ENCODE results near the gene MEGF11.

MEGF11 gene

DNA sequence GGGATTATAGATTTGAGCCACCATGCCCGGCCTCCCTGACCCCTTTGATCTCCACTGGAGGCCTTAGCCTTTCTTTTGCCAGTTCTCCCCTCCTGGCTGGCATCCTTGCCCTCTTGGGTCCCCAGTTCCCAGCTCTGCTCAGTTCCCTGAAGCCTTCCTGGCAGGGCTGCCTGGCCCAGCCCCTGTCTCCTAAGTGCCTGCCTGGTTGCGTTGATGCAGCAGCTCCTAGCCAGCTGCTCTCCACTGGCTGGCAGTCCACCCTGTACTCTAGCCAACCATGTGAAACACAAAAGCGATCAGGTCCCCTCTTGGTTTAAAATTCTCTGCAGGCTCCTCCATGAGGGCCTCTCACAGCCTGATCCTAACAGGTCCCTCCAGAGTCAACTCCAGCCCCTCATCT, 199.6 kb downstream of the MEGF11 start:
- DNase-seq (ENCODE audit: low read depth) = no peak

DNA sequence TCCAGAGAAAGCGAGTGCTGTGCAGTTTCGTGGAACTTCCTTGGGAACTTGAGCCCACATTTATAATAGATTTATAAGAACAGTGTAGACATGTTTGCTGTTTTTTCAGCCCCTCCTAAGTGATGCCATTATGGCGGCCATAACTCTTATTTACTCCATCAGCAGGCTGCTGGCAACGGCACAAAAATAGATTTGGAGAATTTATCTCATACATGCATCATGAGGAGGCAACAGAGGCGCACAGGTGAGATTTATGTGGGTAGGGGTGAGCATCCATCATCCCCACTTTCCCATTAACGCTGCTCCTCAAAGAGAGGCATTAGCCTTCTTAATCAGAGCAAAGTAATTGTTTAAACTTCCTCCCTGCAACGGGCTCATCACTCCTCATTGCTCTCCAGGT, 201.7 kb downstream of the MEGF11 start:
- no peak for DNase-seq (ENCODE audit: low read depth)

DNA sequence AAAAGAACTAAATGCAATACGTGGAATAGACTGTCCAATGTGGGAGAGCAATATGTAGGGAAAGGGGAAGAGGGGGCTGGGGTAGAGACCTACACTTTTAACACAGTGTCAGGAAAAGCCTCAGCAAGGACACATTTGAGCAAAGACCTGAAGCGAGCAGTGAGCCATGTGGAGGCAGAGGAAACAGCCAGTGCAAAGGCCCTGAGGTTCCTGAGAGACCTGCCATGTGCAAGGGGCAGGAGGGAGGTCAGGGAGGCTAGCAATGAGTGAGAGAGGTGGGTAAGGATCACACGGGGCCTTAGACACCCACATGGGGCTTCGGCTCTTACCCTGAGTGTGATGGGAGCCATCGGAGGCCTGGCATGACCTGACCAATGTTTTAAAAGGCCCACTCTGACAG, 203.3 kb downstream of the MEGF11 start:
- DNase-seq (ENCODE audit: low read depth) = no peak

DNA sequence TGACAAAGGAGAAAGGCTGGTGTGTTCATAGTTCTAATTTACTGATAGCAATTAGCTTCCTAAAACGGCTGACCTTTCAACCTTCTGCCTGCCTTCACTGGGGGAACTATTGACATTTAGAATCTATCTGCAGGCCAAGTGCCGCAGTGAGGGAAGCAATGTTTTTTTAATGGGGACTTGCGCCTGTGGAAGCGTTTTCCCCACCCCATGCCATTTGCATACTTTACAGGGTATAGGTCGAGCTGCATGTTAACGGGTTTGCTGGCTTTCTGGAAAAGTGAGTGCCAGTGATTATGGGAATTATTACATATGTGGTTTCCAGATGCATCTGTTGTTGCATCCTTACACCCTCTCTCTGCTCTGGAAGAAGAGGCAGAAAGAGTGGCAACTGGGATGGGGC, 204.2 kb downstream of the MEGF11 start:
- no peak for DNase-seq (ENCODE audit: low read depth)

DNA sequence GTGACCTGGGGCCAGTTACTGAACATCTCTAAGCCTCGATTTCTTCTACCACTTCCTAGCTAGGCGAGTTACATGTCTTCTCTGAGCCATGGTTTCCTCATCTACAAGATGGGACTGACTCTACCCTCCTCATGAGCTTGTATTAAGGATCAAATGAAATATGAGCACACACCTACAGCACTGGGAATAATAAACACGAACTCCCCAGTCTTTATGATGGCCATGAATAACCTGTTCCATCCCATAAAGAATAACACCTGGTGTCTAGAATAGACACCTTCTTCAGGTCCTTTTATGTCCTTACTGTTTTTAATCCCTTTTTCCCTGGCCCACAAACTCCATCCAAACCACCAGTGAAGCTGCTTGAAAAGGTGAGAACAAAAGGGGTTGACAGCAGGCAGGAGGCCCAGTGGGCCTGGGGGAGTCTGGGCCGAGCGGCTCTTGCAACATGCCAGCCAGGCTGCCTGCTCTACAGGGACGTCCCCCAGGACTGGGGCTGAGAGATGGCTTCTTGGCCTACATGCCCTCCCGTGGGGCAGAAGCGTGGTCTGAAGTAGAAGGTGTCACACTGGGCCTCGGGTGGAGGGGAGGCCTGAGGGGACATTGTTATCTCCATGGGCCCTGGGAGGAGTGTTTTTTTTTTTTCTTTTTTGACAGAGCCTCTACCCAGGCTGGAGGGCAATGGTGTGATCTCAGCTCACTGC, 206.1 kb downstream of the MEGF11 start:
- DNase-seq (ENCODE audit: low read depth) = no peak

DNA sequence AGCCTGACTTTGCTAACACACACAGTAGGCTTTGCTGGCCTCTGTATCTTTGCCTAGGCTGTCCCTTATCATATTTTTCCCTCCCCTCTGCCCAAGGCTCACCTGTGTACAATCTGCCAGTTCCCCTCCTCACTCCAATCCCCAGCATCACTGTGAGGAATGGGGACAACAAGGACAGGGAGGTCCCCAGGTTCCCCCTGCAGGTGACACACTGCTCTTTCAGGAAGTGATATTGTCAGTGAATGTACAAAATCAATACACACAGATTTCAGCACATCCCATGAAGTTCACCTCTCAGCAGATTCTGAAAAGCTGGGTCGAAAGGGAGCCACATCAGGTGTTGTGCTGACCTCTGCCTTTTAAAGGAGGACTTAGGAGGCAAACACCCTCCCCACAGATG, 206.8 kb downstream of the MEGF11 start:
- DNase-seq (ENCODE audit: low read depth) = no peak

DNA sequence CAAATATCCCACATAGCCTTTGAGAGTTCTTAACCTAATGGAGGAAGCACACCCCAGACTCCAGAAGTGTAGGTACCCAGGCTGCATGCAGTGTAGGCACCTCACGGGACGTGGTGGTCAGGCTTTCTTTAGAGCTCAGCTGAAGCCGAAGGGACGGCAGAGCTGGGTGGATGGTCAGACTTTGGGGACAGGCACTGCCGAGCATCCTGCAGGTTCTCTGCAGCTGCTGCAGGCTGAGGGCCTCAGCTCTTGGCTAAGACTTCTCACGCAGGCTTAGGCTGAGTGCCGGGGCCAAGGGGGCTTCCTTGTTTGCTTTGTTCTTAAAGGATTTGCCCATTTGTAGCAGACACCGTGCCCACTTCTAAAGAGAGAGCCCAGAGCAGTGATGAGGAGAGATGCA, 207.2 kb downstream of the MEGF11 start:
- DNase-seq (ENCODE audit: low read depth) = no peak

DNA sequence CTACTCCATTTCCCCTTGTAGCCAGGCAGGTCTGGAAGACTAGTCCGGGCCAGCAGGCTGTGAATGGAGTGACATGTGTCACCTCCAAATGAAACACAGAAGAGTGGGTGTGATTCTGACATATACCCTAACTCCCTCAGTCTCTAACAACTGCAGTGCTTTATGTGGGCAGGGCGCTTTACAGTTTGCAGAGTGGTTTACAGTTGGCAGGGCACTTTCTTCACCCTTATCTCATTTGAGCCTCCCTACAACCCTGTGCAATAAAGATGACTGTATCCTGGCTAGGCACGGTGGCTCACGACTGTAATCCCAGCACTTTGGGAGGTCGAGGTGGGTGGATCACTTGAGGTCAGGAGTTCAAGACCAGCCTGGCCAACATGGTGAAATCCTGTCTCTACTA, 208.0 kb downstream of the MEGF11 start:
- no peak for DNase-seq (ENCODE audit: low read depth)

DNA sequence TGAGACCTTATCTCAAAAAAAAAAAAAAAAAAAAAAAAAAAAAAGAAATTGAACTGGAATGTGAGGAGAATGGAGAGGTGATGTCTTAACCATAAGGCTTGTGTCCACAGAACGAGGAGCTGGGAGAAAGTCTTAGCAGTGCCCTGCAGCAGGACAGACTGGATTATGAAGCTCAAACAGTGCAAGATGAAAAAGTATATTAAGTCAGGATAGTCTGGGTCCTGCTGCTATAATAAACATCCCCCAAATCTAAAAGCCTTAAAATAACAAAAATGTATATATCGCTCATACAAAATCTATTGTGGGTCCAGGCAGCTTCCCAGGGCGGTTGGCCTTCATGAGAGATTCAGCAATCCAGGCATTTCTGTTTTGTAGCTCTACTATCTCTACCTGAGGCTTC, 208.7 kb downstream of the MEGF11 start:
- no peak for DNase-seq (ENCODE audit: low read depth)

DNA sequence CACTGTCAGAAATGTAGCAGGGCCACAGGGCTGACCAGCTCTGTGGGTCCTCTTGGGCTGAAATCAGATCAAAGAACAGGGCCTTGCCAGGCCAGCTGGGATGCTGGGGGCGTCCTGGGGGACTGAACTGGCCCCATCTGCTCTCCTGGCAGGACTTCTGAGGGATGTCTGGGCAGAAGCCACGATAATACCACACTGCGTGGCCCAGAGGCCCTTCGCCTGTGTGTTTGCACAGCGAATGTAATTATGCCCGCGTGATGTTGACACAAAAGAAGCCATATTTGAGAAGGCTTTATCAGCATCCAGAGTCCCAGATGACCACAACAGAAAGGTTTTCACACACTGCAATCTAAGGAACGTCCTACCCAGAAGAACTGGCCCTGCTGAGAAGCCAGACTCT, 210.3 kb downstream of the MEGF11 start:
- DNase-seq (ENCODE audit: low read depth) = no peak

DNA sequence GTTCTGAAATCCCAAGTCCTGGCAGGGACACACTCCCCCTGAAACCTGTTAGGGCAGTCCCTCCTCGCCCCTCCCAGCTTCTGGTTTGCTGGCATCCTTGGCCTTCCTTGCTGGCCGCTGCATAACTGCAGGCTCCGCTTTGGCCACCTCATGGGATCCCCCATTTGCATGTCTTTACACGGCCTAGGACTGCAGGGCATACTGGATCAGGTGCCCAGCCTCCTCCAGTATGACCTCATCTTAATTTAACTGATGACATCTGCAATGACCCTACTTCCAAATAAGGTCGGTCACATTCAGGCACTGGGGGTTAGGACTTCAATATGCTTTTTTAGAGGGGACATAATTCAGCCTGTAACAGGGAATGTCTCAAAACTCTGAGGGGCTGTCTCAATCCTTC, 210.9 kb downstream of the MEGF11 start:
- no peak for DNase-seq (ENCODE audit: low read depth)

DNA sequence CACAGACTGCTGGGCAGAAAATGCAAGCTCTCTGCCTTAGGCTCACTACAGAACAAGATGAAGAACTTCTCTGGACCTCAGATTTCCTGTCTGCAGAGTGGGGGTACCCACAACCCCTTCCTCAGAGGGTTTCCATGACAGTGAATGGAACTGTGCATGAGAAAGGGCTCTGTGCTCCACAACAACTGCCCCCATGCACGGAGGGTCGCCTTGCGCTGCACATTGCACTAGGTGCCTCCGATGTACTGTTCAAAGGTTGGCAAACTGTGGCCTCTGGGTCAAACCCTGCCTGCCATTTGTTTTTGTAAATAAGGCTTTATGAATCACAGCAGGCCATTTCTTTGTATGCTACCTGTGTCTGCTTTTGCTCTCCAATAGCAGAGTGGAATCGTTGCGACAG, 212.3 kb downstream of the MEGF11 start:
- DNase-seq (ENCODE audit: low read depth) = no peak

DNA sequence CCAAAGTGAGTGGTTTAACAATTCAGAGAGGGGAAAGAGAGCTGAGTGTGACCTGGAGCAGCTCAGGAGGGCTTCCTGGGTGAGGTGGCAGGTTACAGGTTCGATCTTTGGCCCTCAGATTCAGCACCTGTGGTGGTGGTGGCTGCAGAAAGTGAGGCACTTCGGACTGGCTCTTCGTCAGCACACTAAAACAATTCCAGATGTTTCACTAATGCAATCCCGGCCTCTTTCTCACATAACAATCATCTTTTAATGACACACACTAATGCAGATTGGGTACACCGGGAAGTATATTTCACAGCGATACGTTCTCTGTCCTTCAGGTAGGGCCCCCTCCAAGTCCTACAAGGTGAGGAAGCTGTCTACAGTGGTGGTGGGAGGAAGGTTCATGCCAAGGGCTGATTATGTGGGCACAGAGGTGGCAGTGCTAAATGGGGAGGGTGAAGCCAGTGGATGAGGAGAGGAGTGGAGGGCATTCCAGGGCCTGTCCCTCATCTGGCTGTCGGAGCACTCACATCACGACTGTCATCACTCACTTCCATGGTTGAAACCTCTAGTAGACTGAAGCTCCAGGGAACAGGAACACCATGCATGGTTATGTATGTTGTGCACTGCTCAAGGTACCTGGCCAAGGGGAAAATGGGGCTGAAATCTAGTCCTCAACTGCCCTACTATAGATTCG, 213.2 kb downstream of the MEGF11 start:
- no peak for DNase-seq (ENCODE audit: low read depth)

DNA sequence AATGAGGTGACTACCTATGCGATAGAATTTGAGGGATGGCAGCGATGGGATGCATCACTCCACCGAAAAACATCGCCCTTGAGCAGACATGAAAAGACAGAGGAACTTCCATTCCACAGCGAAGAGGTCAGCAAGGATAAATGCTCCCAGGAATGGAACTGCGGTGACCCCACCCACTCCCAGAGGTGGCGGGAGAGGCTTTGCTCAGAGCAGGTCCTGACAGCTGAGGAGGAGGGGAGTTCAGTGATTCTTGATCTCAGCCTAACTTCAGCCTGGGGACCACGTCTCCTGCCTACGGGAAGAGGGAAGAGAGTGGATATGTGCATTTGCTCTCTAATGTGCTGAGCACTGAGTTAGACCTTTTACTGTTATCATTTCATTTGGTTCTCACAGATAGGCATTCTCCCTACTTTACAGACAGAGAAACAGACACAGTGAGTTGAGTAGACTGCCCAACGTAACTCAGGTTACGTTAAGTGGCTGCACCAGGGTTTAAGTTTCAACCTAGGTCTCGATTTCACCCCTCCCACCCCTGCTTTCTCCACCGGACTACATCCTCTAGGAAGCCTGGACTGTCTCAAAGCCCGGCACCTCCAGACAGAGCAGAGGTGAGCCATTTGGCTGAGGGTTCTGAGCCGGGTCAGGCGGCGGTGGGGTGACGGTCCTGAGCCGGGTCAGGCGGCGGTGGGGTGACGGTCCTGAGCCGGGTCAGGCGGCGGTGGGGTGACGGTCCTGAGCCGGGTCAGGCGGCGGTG, 214.3 kb downstream of the MEGF11 start:
- no peak for DNase-seq (ENCODE audit: low read depth)

DNA sequence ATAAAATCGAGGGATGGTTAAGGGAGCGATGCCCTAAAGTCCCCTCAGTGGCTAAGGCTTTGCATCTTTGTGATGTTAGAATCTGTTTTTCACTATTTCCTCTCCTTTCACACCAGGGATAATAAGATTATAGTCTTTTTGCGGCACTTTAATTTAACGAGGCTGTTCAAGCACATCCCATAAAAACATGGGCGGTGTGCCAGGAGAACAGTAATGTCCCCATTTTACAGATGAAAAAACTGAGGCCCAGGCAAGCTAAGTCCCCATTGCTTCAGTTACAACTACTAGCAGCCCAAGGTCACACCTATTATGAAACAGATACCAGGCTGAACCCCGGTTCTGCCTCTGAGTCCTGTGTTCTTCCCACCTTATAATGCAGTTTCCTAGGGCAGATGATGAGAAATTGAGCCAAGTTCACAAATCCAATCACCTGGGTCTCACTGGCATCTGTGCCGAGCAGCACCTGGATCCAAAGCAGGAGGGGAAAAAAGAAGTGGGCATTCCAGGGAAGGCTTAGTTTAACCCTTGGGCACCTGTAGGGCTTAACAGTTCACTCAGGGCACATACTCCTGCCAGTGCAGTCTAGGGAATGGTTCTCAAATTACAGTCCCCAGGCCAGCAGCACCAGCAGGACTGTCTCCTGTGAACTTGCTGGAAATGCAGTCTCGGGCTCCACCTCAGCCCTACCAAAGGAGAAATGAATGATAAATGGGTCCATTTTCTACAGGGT, 215.0 kb downstream of the MEGF11 start:
- no peak for DNase-seq (ENCODE audit: low read depth)

DNA sequence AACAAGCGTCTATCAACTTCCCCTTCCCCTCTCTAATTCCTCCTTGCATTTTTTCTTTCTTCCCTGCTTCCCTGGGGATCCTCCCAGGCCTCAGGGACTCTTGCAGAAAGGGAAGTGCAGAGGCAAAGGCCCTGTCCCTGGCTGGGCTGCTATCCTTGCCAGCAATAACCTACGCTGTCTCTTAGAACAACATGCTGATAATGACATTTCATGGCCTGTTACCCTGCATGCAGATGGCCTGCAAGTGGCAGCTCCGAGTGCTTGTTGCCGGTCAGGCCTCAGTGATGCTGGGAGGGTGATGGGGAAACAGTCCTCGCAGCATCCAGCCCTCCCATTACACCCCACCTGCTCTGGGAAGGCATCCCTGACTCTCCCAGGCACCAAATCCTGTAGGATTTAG, 216.7 kb downstream of the MEGF11 start:
- no peak for DNase-seq (ENCODE audit: low read depth)

DNA sequence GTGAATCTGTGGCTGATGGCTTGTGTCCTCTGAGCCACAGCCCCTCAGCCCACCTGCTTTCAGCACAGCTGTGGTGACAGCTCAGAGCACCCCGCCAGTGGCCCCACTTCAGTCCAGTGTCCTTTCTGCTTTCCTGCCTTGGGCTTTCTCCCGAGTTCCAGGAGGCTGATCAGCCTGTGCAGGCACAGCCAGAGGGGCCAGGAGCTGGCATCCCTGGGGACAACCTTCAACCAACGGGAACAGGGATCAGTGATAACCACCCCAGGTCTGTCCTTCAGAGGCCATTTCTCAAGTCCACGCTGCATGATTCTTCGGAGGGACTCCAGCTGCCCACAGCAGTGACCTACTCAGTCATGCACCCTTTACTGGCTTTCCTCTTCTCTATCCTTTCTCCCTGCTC, 217.6 kb downstream of the MEGF11 start:
- no peak for DNase-seq (ENCODE audit: low read depth)

DNA sequence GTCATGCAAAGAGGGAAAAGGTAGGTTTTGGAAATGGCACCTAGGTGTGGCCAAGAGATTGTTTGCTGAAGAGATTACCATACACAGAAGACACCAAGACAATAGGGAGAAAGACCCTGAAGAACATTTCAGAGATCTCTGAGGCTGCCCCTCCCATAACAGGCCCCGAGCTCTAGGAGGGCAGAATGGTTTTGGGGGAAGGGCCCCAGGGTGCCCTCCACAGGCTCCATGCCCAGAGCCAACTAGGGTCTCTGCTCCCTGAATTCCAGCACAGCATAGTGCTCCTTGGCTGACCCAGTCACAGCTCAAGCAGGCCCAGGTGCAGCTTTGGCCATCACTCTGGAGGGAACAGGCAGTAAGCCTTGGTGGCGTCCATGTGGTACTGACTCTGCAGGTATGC, 220.4 kb downstream of the MEGF11 start:
- no peak for DNase-seq (ENCODE audit: low read depth)

DNA sequence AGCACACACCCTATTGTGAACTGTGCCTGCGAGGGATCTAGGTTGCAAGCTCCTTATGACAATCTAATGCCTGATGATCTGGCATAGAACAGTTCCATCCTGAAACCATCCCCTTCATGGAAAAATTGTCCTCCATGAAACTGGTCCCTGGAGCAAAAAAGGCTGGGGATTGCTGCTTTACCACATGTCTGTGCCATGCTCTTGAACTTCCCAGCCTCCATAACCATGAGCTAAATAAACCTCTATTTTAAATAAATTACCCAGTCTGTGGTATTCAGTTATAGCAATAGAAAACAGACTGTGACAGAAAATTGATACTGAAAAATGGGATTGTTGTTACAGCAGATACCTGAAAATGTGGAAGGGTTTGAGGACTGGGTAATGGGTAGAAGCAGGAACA, 221.5 kb downstream of the MEGF11 start:
- DNase-seq (ENCODE audit: low read depth) = no peak

DNA sequence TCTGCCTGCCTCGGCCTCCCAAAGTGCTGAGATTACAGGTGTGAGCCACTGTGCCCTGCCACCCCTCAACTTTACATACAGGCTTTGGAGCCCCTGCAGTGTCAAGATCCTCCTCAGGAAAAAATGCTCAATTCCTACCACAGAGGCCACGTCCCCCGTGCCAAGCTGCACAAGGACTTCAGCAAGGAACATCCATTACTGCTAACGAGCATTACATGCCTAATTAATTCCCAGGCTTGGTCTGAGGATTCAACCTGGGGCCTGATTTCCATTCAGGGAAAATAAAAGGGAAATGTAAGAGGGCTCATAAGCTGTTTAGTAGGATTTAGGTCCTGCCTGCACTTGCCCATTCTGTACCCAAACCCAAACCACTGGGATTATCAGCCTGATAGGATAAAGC, 222.9 kb downstream of the MEGF11 start:
- no peak for DNase-seq (ENCODE audit: low read depth)

DNA sequence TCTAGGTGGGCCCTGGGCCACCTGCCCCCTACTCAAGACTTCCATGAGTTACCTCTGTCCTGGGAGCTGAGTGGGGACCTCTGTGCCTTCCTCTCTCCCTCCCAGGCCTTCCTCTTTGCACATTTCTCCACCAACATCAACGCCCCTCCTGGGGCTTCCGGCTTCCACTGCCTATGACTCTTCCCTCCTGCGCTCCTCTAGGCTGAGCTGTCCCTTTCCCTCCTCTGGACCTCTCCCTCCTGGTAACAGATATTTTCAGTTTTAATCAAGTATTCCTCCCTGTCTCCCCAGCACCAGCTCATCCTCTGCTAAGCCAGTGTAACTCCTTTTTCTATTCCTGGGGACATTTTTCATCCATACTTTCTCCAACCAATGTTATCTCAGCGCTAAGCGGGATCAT, 223.9 kb downstream of the MEGF11 start:
- no peak for DNase-seq (ENCODE audit: low read depth)

DNA sequence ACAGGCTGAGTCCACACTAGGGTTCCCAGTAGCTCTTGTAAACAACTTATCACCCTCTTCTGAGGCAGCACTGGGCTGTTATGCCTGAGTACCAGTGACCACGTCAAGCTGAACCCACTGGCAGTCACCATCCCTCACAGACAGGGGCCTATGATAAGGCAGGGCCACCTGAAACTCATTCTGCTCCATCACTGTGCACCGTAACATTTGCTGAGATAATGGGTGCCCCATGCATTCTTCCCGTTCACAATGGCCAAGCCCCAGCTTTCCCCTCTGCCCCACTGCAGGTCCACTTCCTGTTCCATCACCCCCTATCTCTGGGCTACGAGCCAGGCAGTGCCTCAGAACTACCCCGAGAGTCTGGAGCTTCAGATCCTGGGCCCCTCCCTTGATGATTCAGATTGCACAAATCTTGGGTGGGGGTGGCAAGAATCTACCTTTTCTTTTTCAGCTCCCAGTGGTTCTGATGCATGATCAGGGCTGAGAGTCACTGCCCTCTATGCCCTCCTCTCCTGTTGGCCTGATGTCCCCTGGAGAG, 226.2 kb downstream of the MEGF11 start:
- no peak for DNase-seq (ENCODE audit: low read depth)
